HEK293 (cell line): ENCODE results near the gene SQSTM1.
A peak's percentile ranks its signal among the peaks of the same experiment; 100 is the strongest.
"Not testable (repeated sequence)": the region's sequence is repeated elsewhere in the genome, so short reads cannot be mapped to it uniquely, and the experiment has no call there.

Experiments used
- CTCF ChIA-PET: fragments of 350-600 bp; formaldehyde crosslinking; extraction: SDS; loops from one replicate; lab custom pipeline; 2021; ENCODE audit warnings: antibody characterized with exemption; lab: Yijun Ruan, JAX
- POLR2A ChIA-PET: fragments of 300-600 bp; formaldehyde crosslinking; extraction: SDS; loops from one replicate; lab custom pipeline; 2020; ENCODE audit warnings: antibody characterized with exemption, inconsistent platforms; lab: Yijun Ruan, JAX
- H3K27ac ChIP-seq: fragments of 200-500 bp; sonication (Bioruptor generic); 2 replicates; pipeline ENCODE4 v1.5.1; 2014; ENCODE audit warnings: low read depth, low read length, control low read depth, inconsistent platforms; ENCODE audit errors: extremely low read depth
- H3K36me3 ChIP-seq, 2 experiments: fragments of 200-500 bp in 1 of 2; sonication (Bioruptor generic) in 1 of 2; 1 replicate in 1 of 2; 2 replicates in 1 of 2; pipeline ENCODE4 v1.5.1; 2014 to 2017; ENCODE audit warnings: inconsistent platforms in 2 of 2, low read length in 2 of 2; ENCODE audit not compliant: control insufficient read depth in 2 of 2, insufficient read depth in 1 of 2
- H3K4me1 ChIP-seq: fragments of 200-500 bp; sonication (Bioruptor generic); 2 replicates; pipeline ENCODE4 v1.5.1; 2014; ENCODE audit warnings: mild to moderate bottlenecking, low read length, inconsistent platforms; ENCODE audit not compliant: control insufficient read depth, insufficient read depth
- H3K4me3 ChIP-seq: 2 replicates; pipeline ENCODE4 v1.5.1; 2011; ENCODE audit warnings: low read depth, mild to moderate bottlenecking, control low read depth, low read length, moderate library complexity
- H3K9me3 ChIP-seq: fragments of 200-500 bp; sonication (Bioruptor generic); 2 replicates; pipeline ENCODE4 v1.5.1; 2014; ENCODE audit warnings: low read depth, low read length, inconsistent platforms; ENCODE audit not compliant: control insufficient read depth, insufficient read depth
- KLF7 ChIP-seq: fragments of 450-650 bp; formaldehyde crosslinking; IDR thresholded peaks from 2 replicates; pipeline ENCODE4 v1.5.1; 2016; ENCODE audit warnings: missing biosample characterization, missing genetic modification characterization, borderline replicate concordance
- PATZ1 ChIP-seq: fragments of 450-650 bp; formaldehyde crosslinking; IDR thresholded peaks from 2 replicates; pipeline ENCODE4 v1.5.1; 2016; ENCODE audit warnings: missing biosample characterization, missing genetic modification characterization
- PRDM6 ChIP-seq: fragments of 450-650 bp; formaldehyde crosslinking; IDR thresholded peaks from 2 replicates; pipeline ENCODE4 v1.5.1; 2017; ENCODE audit warnings: missing biosample characterization, missing genetic modification characterization
- RBAK ChIP-seq: fragments of 450-650 bp; formaldehyde crosslinking; IDR thresholded peaks from 2 replicates; pipeline ENCODE4 v1.5.1; 2016; ENCODE audit warnings: missing biosample characterization, missing genetic modification characterization
- SP7 ChIP-seq: fragments of 450-650 bp; formaldehyde crosslinking; IDR thresholded peaks from 2 replicates; pipeline ENCODE4 v1.5.1; 2016; ENCODE audit warnings: missing biosample characterization, missing genetic modification characterization
- ZBTB6 ChIP-seq: fragments of 450-650 bp; formaldehyde crosslinking; IDR thresholded peaks from 2 replicates; pipeline ENCODE4 v1.5.1; 2017; ENCODE audit warnings: missing biosample characterization, missing genetic modification characterization
- ZFP69B ChIP-seq: fragments of 450-650 bp; formaldehyde crosslinking; IDR thresholded peaks from 2 replicates; pipeline ENCODE4 v1.5.1; 2016; ENCODE audit warnings: missing biosample characterization, missing genetic modification characterization
- ZNF112 ChIP-seq: fragments of 450-650 bp; formaldehyde crosslinking; IDR thresholded peaks from 2 replicates; pipeline ENCODE4 v1.5.0; 2017; ENCODE audit warnings: missing biosample characterization, missing genetic modification characterization
- ZNF132 ChIP-seq: fragments of 450-650 bp; formaldehyde crosslinking; IDR thresholded peaks from 2 replicates; pipeline ENCODE4 v1.5.1; 2017; ENCODE audit warnings: missing biosample characterization, missing genetic modification characterization, borderline replicate concordance
- ZNF148 ChIP-seq: fragments of 450-650 bp; formaldehyde crosslinking; IDR thresholded peaks from 2 replicates; pipeline ENCODE4 v1.5.0; 2017; ENCODE audit warnings: missing biosample characterization, missing genetic modification characterization, borderline replicate concordance
- ZNF248 ChIP-seq: fragments of 450-650 bp; formaldehyde crosslinking; IDR thresholded peaks from 2 replicates; pipeline ENCODE4 v1.5.1; 2017; ENCODE audit warnings: missing biosample characterization, missing genetic modification characterization
- ZNF266 ChIP-seq: fragments of 450-650 bp; formaldehyde crosslinking; IDR thresholded peaks from 2 replicates; pipeline ENCODE4 v1.5.1; 2016; ENCODE audit warnings: missing biosample characterization, missing genetic modification characterization, low read depth
- ZNF514 ChIP-seq: fragments of 450-650 bp; formaldehyde crosslinking; IDR thresholded peaks from 2 replicates; pipeline ENCODE4 v1.5.1; 2016; ENCODE audit warnings: missing biosample characterization, missing genetic modification characterization
- ZNF549 ChIP-seq: fragments of 450-650 bp; IDR thresholded peaks from 2 replicates; pipeline ENCODE4 v1.5.1; 2018; ENCODE audit warnings: missing biosample characterization, missing genetic modification characterization, mild to moderate bottlenecking, inconsistent platforms, moderate library complexity
- ZNF776 ChIP-seq: fragments of 450-650 bp; formaldehyde crosslinking; IDR thresholded peaks from 2 replicates; pipeline ENCODE4 v1.5.0; 2017; ENCODE audit warnings: missing biosample characterization, missing genetic modification characterization, borderline replicate concordance
- ZSCAN30 ChIP-seq: fragments of 450-650 bp; IDR thresholded peaks from 2 replicates; pipeline ENCODE4 v1.5.1; 2018; ENCODE audit warnings: missing biosample characterization, mild to moderate bottlenecking, missing genetic modification characterization, moderate library complexity

SQSTM1 gene

GRCh38 chr5:179870403-179870903, 49.7 kb downstream of the SQSTM1 start:
- no peak overlapping the region for H3K4me3 ChIP-seq
- ChIA-PET CTCF (interaction anchor here (0.6 kb wide), 1 partner anchor 15 kb away, joined by 3 read pairs; no protein-coding TSS in a partner anchor), POLR2A (no interaction called here)
- no peak overlapping the region for H3K27ac ChIP-seq
- H3K4me1 ChIP-seq: no peaks in the 10 kb centered on the region
- no peaks in the 10 kb centered on the region for H3K9me3 ChIP-seq
- TF ChIP-seq ZNF148 (tag by site-specific recombination) (no peak), ZBTB6 (peak; percentile 60; the same call in 1 of the 2 replicates)
- H3K36me3 ChIP-seq: peaks cover 3 to 97% of the 10 kb centered on the region in 2 experiments

GRCh38 chr5:179870952-179871351, 50.2 kb downstream of the SQSTM1 start:
- ChIA-PET POLR2A (no interaction called here), CTCF (interaction anchor here (0.6 kb wide), 1 partner anchor 16 kb away, joined by 3 read pairs; no protein-coding TSS in a partner anchor)
- Histone ChIP-seq H3K9me3 (no peaks in the 10 kb centered on the region), H3K4me3 (no peak overlapping the region), H3K4me1 (no peaks in the 10 kb centered on the region), H3K36me3 (peaks cover 0 to 97% of the 10 kb centered on the region in 2 experiments), H3K27ac (no peak overlapping the region)
- no peak for TF ChIP-seq ZNF549
- TF ChIP-seq ZNF248 (tag by site-specific recombination): no peak
- TF ChIP-seq ZNF776: no peak
- no peak for TF ChIP-seq PRDM6
- TF ChIP-seq SP7: no peak
- TF ChIP-seq RBAK (tag by site-specific recombination): no peak
- TF ChIP-seq ZNF112 (tag by site-specific recombination): no peak
- TF ChIP-seq ZSCAN30: no peak
- TF ChIP-seq ZNF266 (tag by site-specific recombination): no peak
- TF ChIP-seq PATZ1 (tag by site-specific recombination): no peak
- no peak for TF ChIP-seq ZNF132 (tag by site-specific recombination)
- no peak for TF ChIP-seq ZFP69B (tag by site-specific recombination)
- TF ChIP-seq ZNF514 (tag by site-specific recombination): no peak
- no peak for TF ChIP-seq KLF7 (tag by site-specific recombination)

GRCh38 chr5:179871533-179871932, 50.8 kb downstream of the SQSTM1 start:
- peaks cover under 1 to 97% of the 10 kb centered on the region in 2 experiments for H3K36me3 ChIP-seq
- H3K4me3 ChIP-seq, CTCF ChIA-PET, H3K4me1 ChIP-seq, H3K27ac ChIP-seq, H3K9me3 ChIP-seq: not testable (repeated sequence)
- POLR2A ChIA-PET: interaction anchor here (0.5 kb wide), 1 partner anchor 9 kb away, joined by 3 read pairs; no protein-coding TSS in a partner anchor
